SU-DHL-6 (cell line): ENCODE measurements around the gene LMX1A.

ENCODE experiments used
- CTCF ChIP-seq: fragments of 200-600 bp; sonication (generic); IDR thresholded peaks from one replicate; pipeline ENCODE4 v1.5.1; 2017; ENCODE audit warnings: antibody characterized with exemption, mild to moderate bottlenecking, low read length, moderate library complexity; ENCODE audit not compliant: insufficient read depth, poor library complexity, severe bottlenecking
- EZH2phosphoT487 ChIP-seq: fragments of 200-600 bp; sonication (generic), shearing (Covaris generic); conservative IDR thresholded peaks from 2 replicates; pipeline ENCODE4 v1.6.1; 2018; ENCODE audit warnings: mild to moderate bottlenecking, antibody characterized with exemption, low read length, moderate library complexity, mixed read lengths

- TF ChIP-seq EZH2phosphoT487 (no peak), CTCF (no peak)
These were observed 140.3 kb downstream of the LMX1A start for GRCh38 chr1:165216254-165216653.
